Measurements from ENCODE around the gene MATN4. TPM values are rescaled to one million over a fixed set of nuclear protein-coding genes. Genes with fewer than 3 reads are reported as not detected.

MATN4 gene
- total RNA-seq, 1 donor from 2014 or later: 0.29 TPM

DNA sequence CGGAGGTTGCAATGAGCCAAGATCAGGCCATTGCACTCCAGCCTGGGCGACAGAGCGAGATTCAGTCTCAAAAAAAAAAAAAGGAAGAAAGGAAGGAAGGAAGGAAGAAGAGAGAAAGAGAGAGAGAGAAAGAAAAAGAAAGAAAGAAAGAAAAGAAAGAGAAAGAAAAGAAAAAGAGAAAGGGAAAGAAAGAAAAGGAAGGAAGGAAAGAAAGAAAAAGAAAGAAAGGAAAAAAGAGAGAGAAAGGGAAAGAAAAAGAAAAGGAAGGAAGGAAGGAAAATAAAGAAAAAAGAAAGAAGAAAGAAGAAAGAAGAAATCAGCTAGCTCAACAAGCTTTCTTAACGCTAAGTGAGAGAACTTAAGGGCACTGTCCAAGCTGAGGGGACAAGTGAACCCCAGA lies 7.6 kb upstream of the MATN4 start:
- intact Hi-C loops (cut with DNase I): no loop called here
- H3K27me3 ChIP-seq: peaks cover 48% of the 10 kb centered on the region
- H3K9me3 ChIP-seq: no peaks in the 10 kb centered on the region
- H3K4me1 ChIP-seq: no peaks in the 10 kb centered on the region
- H3K27ac ChIP-seq: no peak overlapping the region
- DNase-seq: no peak
- TF ChIP-seq, protein P1, sequence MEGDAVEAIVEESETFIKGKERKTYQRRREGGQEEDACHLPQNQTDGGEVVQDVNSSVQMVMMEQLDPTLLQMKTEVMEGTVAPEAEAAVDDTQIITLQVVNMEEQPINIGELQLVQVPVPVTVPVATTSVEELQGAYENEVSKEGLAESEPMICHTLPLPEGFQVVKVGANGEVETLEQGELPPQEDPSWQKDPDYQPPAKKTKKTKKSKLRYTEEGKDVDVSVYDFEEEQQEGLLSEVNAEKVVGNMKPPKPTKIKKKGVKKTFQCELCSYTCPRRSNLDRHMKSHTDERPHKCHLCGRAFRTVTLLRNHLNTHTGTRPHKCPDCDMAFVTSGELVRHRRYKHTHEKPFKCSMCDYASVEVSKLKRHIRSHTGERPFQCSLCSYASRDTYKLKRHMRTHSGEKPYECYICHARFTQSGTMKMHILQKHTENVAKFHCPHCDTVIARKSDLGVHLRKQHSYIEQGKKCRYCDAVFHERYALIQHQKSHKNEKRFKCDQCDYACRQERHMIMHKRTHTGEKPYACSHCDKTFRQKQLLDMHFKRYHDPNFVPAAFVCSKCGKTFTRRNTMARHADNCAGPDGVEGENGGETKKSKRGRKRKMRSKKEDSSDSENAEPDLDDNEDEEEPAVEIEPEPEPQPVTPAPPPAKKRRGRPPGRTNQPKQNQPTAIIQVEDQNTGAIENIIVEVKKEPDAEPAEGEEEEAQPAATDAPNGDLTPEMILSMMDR (IDR thresholded peaks at IDR 0.05): no peak
- H3K4me3 ChIP-seq: no peak overlapping the region
- H3K36me3 ChIP-seq: no peaks in the 10 kb centered on the region
- no peak for ATAC-seq

DNA sequence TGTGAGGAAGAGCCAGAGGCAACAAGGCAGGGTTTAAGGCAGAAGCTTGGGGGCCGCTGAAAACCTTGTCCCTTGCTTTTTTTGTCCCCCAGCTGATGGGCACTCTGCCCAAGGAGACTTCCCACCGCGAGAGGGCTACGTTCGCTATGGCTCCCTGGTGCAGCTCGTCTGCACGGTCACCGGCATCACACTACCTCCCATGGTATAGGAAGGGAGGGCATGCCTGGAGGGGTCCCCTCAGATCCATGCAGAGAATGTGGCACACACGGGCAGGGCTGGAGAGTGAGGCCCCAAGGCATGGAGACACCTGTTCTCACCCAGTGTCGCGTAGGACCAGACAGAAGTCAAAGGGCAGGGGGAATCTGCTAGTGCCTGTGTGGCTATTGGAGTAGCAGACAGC lies 5.8 kb upstream of the MATN4 start:
- intact Hi-C loops (cut with DNase I): no loop called here
- H3K27ac ChIP-seq: no peak overlapping the region
- no peak for ATAC-seq
- DNase-seq: peak; percentile 48
- no peaks in the 10 kb centered on the region for H3K9me3 ChIP-seq
- no peak overlapping the region for H3K4me3 ChIP-seq
- H3K4me1 ChIP-seq: no peaks in the 10 kb centered on the region
- H3K27me3 ChIP-seq: peaks cover 48% of the 10 kb centered on the region
- TF ChIP-seq, protein P1 (IDR thresholded peaks at IDR 0.05): no peak
- no peaks in the 10 kb centered on the region for H3K36me3 ChIP-seq

DNA sequence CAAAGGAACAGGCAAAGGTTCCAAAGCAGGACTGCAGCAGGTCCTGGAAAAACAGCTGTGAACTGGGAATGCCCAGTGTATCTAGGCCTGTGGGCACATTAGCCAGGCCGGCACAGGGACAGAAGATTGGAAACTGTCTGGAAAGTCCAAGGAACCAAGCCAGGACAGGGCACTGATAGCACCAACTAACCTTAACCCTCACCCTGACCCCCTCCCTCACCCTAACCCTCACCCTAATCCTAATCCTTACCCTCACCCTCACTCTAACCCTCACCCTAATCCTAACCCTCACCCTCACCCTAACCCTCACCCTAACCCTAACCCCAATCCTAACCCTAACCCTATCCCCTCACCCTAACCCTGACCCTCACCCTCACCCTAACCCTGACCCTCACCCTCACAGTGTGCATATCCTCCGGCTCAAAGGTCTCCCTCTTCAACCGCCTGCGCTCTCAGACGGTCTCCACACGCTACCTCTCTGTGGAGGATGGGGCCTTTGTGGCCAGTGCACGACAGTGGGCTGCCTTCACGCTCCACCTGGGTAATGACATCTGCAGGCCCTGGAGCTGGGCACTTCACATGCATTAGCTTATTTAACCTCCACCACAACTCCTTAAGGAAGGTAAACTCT lies 5.1 kb upstream of the MATN4 start:
- DNase-seq (peak; percentile 29), ATAC-seq (no peak)
- Histone ChIP-seq H3K9me3 (no peaks in the 10 kb centered on the region), H3K4me3 (no peak overlapping the region), H3K27me3 (peaks cover 48% of the 10 kb centered on the region), H3K4me1 (no peaks in the 10 kb centered on the region), H3K36me3 (no peaks in the 10 kb centered on the region), H3K27ac (no peak overlapping the region)
- intact Hi-C loops (cut with DNase I): no loop called here
- TF ChIP-seq, protein P1 (IDR thresholded peaks at IDR 0.05): no peak

DNA sequence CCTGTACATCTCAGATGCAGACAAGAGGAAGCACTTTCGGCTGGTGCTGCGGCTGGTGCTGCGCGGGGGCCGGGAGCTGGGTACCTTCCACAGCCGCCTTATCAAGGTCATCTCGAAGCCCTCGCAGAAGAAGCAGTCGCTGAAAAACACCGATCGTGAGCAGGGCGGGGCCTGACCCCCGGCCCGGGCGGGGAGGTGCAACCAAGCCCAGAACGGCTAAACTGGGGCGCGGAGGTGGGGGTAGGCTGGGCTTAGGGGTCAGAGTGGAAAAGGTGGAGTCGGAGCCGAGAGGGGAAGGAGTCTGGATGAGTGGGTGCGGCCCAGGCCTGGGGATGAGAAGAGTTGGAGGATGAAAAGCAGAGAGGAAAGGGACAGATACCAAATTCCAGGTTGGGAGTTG lies 4.1 kb upstream of the MATN4 start:
- Histone ChIP-seq H3K9me3 (no peaks in the 10 kb centered on the region), H3K27me3 (peaks cover 46% of the 10 kb centered on the region), H3K36me3 (no peaks in the 10 kb centered on the region), H3K4me3 (no peak overlapping the region), H3K4me1 (no peaks in the 10 kb centered on the region), H3K27ac (no peak overlapping the region)
- TF ChIP-seq, protein P1 (IDR thresholded peaks at IDR 0.05): no peak
- DNase-seq (no peak), ATAC-seq (no peak)
- intact Hi-C loops (cut with DNase I): no loop called here

DNA sequence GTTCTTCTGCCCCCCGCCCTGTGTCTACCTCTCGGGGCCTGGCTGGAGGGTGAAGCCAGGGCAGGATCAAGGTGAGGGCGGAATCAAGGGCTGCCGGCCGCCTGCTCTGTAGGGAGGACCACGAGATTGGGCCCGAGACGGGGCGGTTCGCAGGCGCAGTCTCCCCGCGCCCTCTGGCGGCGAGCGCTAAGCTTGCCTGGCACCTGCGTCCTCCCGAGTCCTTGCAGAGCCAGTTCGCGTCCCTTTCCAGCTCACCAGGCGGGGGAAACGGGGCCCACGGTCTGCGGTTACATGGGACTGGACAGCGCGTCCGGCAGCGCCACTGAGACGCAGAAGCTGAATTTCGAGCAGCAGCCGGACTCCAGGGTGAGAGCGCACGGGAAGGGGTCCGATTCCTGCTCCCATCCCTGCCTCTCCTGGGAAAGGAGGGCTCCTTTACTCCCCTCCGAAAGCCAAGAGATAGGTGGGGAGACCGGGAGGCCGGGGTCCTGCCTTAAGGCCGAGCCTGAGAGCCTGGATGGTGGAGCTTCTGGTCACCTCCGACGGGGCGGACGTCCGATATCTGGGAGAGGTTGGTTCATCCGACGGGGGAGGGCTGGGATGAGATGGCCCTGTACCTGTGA lies 3.6 kb upstream of the MATN4 start:
- no peaks in the 10 kb centered on the region for H3K9me3 ChIP-seq
- H3K36me3 ChIP-seq: no peaks in the 10 kb centered on the region
- H3K4me3 ChIP-seq: no peak overlapping the region
- no peak overlapping the region for H3K27ac ChIP-seq
- peaks cover 42% of the 10 kb centered on the region for H3K27me3 ChIP-seq
- ATAC-seq (peak; percentile 83), DNase-seq (peak; percentile 89)
- no peaks in the 10 kb centered on the region for H3K4me1 ChIP-seq
- TF ChIP-seq, protein P1 (IDR thresholded peaks at IDR 0.05): peak; percentile 78
- intact Hi-C loops (cut with DNase I): no loop called here

All from upper lobe of right lung (tissue), 1 donor.